ENCODE data around the gene ANKRD13D. TPM values are rescaled to one million over a fixed set of nuclear protein-coding genes. Genes with fewer than 3 reads are reported as not detected.

The ANKRD13D gene
- polyA plus RNA-seq, 1 donor from 2014 or later, result 93.5 TPM

DNA sequence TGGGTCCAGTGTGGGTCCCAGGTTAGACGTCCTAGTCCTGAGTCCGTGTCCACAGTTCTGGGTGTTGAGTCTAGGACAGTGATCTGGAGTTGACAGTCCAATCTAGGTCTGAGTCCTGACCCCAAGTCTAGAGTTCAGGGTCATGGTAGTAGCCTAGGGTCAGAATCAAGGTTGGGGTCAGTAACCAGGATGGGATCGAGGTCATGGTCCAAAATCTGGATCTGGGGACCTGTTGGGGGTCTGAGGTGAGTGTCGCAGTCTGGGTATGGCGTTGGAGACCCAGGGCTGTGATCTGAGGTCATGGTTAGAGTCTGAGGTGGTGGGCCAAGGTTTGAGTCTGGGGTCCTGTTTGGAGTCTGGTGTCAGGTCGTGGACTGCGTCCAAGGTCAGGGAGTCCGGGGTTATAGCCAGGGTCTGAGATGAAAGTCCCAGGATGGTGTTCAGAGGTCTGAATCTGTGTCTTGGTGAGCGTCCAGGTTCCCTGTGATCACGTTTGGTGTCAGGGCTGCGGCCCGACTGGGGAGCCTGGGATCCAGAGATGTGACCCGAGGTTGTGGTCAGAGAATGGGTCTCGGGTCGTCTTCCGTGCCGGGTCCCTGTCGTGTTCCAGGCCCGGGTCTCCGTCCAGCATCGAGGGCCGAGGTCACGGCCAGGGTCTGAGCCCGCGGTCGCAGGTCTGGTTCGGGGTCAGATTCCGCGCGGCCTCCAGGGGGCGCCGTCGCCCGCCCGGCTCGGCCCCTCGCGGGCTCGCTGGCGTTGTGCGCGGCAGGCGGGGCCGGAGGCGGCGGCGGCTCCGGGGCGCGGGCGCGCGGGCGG lies 23.3 kb upstream of the ANKRD13D start:
- no peaks in the 10 kb centered on the region for H4K20me1 ChIP-seq (ENCODE audit: insufficient read depth)
- peak overlapping the region; percentile 1 for H3K4me2 ChIP-seq (ENCODE audit: low read length)
- no peaks in the 10 kb centered on the region for H3K36me3 ChIP-seq (ENCODE audit: insufficient read depth, low read length)
- TF ChIP-seq SMC3 (conservative IDR thresholded peaks at IDR 0.05; ENCODE audit: poor library complexity), result peak; percentile 79
- TF ChIP-seq POLR2AphosphoS5 (IDR thresholded peaks at IDR 0.05), result no peak
- TF ChIP-seq, protein P1, sequence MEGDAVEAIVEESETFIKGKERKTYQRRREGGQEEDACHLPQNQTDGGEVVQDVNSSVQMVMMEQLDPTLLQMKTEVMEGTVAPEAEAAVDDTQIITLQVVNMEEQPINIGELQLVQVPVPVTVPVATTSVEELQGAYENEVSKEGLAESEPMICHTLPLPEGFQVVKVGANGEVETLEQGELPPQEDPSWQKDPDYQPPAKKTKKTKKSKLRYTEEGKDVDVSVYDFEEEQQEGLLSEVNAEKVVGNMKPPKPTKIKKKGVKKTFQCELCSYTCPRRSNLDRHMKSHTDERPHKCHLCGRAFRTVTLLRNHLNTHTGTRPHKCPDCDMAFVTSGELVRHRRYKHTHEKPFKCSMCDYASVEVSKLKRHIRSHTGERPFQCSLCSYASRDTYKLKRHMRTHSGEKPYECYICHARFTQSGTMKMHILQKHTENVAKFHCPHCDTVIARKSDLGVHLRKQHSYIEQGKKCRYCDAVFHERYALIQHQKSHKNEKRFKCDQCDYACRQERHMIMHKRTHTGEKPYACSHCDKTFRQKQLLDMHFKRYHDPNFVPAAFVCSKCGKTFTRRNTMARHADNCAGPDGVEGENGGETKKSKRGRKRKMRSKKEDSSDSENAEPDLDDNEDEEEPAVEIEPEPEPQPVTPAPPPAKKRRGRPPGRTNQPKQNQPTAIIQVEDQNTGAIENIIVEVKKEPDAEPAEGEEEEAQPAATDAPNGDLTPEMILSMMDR (IDR thresholded peaks at IDR 0.05; ENCODE audit: poor library complexity, severe bottlenecking), result peak; percentile 88
- peak; percentile 23 for TF ChIP-seq MXI1 (conservative IDR thresholded peaks at IDR 0.05; ENCODE audit: poor library complexity, severe bottlenecking)
- peak; percentile 70 for TF ChIP-seq RAD21 (conservative IDR thresholded peaks at IDR 0.05)
- no peaks in the 10 kb centered on the region for H3K9me2 ChIP-seq (ENCODE audit: insufficient read depth, low read length)
- H3F3A ChIP-seq (ENCODE audit: insufficient read depth, low read length, poor library complexity, severe bottlenecking), result no peaks in the 10 kb centered on the region
- H3K27me3 ChIP-seq (ENCODE audit: insufficient read depth, low read depth, low read length), result no peaks in the 10 kb centered on the region
- peak overlapping the region; percentile 9 for H2AFZ ChIP-seq (ENCODE audit: low read depth, low read length)
- peak overlapping the region; percentile 60 for H3K9ac ChIP-seq (ENCODE audit: low read length)
- H3K4me3 ChIP-seq (ENCODE audit: low read length), result peak overlapping the region; percentile 67
- no peaks in the 10 kb centered on the region for H3K9me3 ChIP-seq (ENCODE audit: low read length)
- peaks cover 32% of the 10 kb centered on the region for H3K79me2 ChIP-seq (replicated peaks; ENCODE audit: insufficient read depth, low read length)
- H3K27ac ChIP-seq (ENCODE audit: low read length), result peak overlapping the region; percentile 24

DNA sequence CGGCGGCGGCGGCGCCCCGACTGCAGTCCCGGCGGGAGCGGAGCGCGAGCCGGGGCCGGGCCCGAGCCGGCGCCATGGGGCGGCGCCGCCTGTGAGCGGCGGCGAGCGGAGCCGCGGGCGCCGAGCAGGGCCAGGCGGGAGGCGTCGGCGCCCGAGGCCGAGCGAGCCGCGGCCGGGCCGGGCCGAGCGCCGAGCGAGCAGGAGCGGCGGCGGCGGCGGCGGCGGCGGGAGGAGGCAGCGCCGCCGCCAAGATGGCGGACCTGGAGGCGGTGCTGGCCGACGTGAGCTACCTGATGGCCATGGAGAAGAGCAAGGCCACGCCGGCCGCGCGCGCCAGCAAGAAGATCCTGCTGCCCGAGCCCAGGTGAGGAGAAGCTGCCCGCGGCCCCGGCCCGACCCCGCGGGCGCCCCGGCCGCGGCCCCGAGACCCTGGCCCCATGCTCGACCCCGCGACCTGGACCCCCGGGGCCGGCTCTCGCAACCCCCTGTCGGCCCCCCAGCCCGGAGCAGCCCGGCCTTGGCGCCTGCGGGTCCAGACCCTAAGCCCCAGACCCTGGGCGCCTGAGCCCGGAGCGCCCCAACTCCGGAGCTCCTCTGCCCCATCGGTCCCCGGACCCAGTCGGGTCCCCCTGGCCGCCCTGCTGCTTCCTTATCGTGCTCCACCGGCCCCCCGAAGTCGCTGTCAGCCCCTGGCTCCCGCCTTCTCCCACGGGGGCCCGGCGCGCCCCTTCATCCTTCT lies 22.5 kb upstream of the ANKRD13D start, which contains the start of gene GRK2:
TSS of gene GRK2 (plus strand) at position 25 of the 739 bp plus-strand sequence. CDS start at position 252, 227 bp downstream.
- no peaks in the 10 kb centered on the region for H3K27me3 ChIP-seq (ENCODE audit: insufficient read depth, low read depth, low read length)
- H3K4me2 ChIP-seq (ENCODE audit: low read length), result peak within 1 kb of the TSS; percentile 80
- H3K9me2 ChIP-seq (ENCODE audit: insufficient read depth, low read length), result no peaks in the 10 kb centered on the region
- H3K4me3 ChIP-seq (ENCODE audit: low read length), result peak within 1 kb of the TSS; percentile 93
- H3K79me2 ChIP-seq (replicated peaks; ENCODE audit: insufficient read depth, low read length), result peaks cover 32% of the 10 kb centered on the region
- H3K36me3 ChIP-seq (ENCODE audit: insufficient read depth, low read length), result no peaks in the 10 kb centered on the region
- no peaks in the 10 kb centered on the region for H4K20me1 ChIP-seq (ENCODE audit: insufficient read depth)
- peak within 1 kb of the TSS; percentile 76 for H3K9ac ChIP-seq (ENCODE audit: low read length)
- H3K9me3 ChIP-seq (ENCODE audit: low read length), result no peaks in the 10 kb centered on the region
- H3F3A ChIP-seq (ENCODE audit: insufficient read depth, low read length, poor library complexity, severe bottlenecking), result no peaks in the 10 kb centered on the region
- TF ChIP-seq EP300 (conservative IDR thresholded peaks at IDR 0.05; ENCODE audit: poor library complexity, severe bottlenecking) (no peak), POLR2AphosphoS5 (IDR thresholded peaks at IDR 0.05) (no peak), MXI1 (conservative IDR thresholded peaks at IDR 0.05; ENCODE audit: poor library complexity, severe bottlenecking) (peak; percentile 40), RAD21 (conservative IDR thresholded peaks at IDR 0.05) (no peak)
- H3K27ac ChIP-seq (ENCODE audit: low read length), result peak within 1 kb of the TSS; percentile 28
- peak within 1 kb of the TSS; percentile 9 for H2AFZ ChIP-seq (ENCODE audit: low read depth, low read length)

DNA sequence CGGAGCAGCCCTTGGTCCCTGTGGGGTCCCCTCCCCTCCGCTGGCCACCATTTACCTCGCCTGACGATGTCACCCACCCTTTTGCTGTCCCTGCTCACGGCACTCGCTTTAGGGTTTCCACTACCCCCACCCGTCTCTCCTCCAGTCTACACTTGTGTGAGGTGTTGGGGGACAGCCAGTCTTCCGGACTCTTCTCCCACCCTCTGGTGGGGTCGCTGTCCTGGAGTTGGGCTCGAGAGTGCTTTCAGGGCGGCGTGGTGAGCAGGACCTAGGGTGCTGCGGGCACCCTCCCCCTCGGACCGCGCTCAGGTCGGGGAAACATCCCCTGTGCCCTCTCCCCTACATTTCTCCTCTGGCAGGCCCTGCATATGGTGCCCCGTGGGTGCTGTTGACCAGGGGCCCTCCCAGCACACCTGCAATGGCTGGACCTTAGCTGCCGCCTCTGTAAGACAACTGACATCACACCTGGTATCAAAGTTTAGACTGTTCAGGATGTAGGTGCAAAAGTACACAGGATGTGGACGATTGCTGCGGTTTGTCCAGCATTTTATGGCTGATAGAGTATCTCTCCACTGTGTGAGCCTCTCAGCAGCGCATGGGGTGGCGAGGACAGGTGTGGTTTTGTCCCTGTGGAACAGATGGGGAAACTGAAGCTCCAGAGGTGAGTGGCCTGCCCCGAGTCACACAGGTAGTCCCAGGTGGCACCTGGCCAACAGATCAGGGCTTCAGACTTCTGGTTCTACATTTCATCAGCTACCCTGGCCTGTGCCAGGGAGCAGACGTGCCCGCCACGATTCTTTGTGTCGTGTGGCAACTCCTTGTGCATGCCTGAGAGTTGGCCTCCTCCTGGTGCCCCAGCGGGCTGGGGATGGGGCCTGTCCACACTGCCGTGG lies 21.7 kb upstream of the ANKRD13D start:
- Histone ChIP-seq H3K79me2 (replicated peaks; ENCODE audit: insufficient read depth, low read length) (peaks cover 32% of the 10 kb centered on the region), H3F3A (ENCODE audit: insufficient read depth, low read length, poor library complexity, severe bottlenecking) (no peaks in the 10 kb centered on the region), H3K27ac (ENCODE audit: low read length) (peak overlapping the region; percentile 28), H3K9me3 (ENCODE audit: low read length) (no peaks in the 10 kb centered on the region), H3K27me3 (ENCODE audit: insufficient read depth, low read depth, low read length) (no peaks in the 10 kb centered on the region), H3K4me3 (ENCODE audit: low read length) (peak overlapping the region; percentile 93), H3K9me2 (ENCODE audit: insufficient read depth, low read length) (no peaks in the 10 kb centered on the region), H3K4me2 (ENCODE audit: low read length) (peak overlapping the region; percentile 80), H2AFZ (ENCODE audit: low read depth, low read length) (no peak overlapping the region), H3K9ac (ENCODE audit: low read length) (peak overlapping the region; percentile 76), H4K20me1 (ENCODE audit: insufficient read depth) (no peaks in the 10 kb centered on the region), H3K36me3 (ENCODE audit: insufficient read depth, low read length) (no peaks in the 10 kb centered on the region)
- no peak for TF ChIP-seq POLR2AphosphoS5 (IDR thresholded peaks at IDR 0.05)
- TF ChIP-seq MXI1 (conservative IDR thresholded peaks at IDR 0.05; ENCODE audit: poor library complexity, severe bottlenecking), result no peak
- no peak for TF ChIP-seq EP300 (conservative IDR thresholded peaks at IDR 0.05; ENCODE audit: poor library complexity, severe bottlenecking)
- no peak for TF ChIP-seq RAD21 (conservative IDR thresholded peaks at IDR 0.05)
- TF ChIP-seq TAF1 (IDR thresholded peaks at IDR 0.05; ENCODE audit: low read depth), result no peak
- TF ChIP-seq, protein P2, sequence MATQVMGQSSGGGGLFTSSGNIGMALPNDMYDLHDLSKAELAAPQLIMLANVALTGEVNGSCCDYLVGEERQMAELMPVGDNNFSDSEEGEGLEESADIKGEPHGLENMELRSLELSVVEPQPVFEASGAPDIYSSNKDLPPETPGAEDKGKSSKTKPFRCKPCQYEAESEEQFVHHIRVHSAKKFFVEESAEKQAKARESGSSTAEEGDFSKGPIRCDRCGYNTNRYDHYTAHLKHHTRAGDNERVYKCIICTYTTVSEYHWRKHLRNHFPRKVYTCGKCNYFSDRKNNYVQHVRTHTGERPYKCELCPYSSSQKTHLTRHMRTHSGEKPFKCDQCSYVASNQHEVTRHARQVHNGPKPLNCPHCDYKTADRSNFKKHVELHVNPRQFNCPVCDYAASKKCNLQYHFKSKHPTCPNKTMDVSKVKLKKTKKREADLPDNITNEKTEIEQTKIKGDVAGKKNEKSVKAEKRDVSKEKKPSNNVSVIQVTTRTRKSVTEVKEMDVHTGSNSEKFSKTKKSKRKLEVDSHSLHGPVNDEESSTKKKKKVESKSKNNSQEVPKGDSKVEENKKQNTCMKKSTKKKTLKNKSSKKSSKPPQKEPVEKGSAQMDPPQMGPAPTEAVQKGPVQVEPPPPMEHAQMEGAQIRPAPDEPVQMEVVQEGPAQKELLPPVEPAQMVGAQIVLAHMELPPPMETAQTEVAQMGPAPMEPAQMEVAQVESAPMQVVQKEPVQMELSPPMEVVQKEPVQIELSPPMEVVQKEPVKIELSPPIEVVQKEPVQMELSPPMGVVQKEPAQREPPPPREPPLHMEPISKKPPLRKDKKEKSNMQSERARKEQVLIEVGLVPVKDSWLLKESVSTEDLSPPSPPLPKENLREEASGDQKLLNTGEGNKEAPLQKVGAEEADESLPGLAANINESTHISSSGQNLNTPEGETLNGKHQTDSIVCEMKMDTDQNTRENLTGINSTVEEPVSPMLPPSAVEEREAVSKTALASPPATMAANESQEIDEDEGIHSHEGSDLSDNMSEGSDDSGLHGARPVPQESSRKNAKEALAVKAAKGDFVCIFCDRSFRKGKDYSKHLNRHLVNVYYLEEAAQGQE (IDR thresholded peaks at IDR 0.05; ENCODE audit: borderline replicate concordance), result no peak
- TF ChIP-seq, protein P1 (IDR thresholded peaks at IDR 0.05; ENCODE audit: poor library complexity, severe bottlenecking), result no peak
- no peak for TF ChIP-seq SMC3 (conservative IDR thresholded peaks at IDR 0.05; ENCODE audit: poor library complexity)
- TF ChIP-seq EZH2 (IDR thresholded peaks at IDR 0.05; ENCODE audit: borderline replicate concordance, insufficient read depth, low read length, poor library complexity, severe bottlenecking), result no peak

All from neural cell (in vitro differentiated cells).